Measurements from ENCODE around the gene TP53TG5.

The TP53TG5 gene

DNA sequence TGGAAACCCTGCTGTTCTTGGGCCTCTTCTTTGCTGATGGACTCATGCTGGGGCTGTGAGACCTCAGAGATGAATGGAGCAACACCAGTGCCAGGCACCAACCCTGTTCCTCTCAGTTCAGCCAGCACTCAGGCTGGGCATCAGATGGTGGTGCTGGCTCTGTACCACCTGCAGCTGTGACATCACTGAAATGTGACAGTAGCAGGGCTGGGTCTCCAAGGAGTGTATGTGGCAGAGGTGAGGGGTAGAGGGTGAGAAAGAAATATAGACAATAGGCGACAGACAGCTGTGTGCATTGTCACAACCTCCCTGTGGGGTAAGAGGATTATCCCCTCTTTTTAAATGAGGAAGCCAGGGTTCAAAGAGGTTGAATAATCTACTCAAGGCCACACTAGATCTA is at the start of gene TP53TG5:
TSS of gene TP53TG5 (minus strand) at position 135 of the 400 bp plus-strand sequence. CDS start at position 46, 89 bp downstream.
- no peak for DNase-seq

DNA sequence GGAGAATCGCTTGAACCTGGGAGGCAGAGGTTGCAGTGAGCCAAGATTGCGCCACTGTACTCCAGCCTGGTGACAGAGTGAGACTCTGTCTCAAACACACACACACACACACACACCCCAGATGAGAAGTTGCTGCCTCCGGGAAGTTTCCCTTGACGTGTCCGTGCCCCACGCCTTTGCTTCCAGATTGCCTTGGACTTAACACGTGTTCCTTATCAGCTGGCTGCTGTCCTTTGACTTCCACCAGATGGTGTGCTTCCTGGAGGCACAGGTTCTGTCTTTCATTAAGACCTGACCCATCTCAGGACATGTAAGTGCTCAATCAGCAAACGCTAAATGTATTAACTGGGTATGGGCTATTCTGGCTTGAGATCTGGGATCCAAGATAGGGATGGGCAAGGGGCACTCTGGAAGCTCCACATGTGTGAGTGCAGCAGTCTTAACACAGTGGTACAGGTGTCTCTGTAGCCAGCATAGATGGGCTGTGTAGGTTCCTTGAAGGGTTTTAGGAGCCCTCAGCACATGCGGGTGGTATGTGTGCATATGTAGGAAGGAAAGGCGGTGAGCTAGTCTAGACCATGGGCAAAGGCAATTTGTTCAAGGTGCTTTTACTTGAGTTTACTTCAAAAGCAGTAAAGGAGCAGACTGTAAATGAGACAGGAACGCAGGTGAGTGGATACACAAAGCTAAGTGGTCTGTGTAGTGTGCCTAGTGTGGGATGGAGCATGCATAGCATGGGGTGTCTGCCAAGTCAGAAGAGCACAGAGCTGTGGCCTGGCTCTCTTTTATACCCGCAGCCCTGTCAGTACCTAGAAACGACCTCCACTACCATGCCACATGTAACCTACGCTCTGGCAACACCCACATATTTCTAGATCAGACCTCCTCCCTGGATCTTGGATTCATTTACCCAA is 49.4 kb upstream of the TP53TG5 start:
- DNase-seq = no peak

DNA sequence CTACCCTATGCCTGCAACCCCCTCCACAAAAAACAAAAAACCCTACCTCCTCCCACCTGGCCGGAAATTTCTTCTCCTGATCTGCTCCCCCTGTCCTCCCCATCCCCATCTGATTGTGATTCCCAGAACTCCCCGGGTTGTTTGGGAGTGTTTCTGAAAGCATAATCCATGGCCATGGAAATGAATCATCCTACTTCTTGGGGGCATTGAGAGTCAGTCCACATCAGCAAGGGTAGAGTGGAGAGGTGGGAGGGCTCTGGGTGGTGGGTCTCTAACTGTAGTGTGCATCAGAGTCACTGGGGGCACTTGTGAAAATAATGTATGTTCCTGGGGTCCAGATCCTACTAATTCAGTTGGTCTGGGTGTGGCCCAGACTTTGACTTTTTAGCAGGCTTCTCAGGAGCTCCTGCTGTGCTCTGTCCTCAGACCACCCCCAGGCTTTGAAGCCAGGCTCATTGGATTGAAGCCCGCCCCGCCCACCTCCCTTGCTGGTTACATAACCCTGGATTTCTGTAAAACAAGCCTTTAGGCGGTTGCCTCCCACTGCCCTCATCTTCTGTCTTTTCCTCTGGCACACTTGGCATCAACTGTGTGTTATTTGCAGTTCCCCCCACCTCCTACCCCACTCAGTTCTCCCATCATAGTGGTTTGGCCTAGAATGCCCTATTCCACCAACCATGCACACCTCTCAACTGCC is 48.3 kb upstream of the TP53TG5 start:
- no peak for DNase-seq

DNA sequence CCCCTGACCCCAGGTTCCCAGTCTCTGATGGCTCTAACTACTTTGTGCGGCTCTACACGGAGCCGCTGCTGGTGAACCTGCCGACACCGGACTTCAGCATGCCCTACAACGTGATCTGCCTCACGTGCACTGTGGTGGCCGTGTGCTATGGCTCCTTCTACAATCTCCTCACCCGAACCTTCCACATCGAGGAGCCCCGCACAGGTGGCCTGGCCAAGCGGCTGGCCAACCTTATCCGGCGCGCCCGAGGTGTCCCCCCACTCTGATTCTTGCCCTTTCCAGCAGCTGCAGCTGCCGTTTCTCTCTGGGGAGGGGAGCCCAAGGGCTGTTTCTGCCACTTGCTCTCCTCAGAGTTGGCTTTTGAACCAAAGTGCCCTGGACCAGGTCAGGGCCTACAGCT is 47.4 kb upstream of the TP53TG5 start:
- DNase-seq = no peak

DNA sequence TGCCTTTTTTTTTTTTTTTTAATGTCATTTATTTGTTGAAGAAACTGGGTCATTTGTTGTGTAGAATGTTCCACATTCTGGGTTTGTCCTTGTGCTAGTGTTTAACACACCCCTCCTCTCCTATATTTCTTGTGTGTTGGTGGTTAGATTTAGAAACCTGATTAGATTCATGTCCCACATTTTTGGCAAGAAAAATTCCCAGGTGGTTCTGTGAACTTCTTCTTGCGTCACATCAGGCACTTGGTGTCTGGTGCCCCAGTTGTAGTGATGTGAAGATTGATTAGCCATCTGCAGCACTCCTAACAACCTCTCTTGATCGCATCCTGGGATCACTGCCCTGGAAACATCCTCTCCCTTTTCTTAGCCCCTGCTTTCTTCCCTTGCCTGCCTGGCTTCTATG is 45.6 kb upstream of the TP53TG5 start:
- no peak for DNase-seq

DNA sequence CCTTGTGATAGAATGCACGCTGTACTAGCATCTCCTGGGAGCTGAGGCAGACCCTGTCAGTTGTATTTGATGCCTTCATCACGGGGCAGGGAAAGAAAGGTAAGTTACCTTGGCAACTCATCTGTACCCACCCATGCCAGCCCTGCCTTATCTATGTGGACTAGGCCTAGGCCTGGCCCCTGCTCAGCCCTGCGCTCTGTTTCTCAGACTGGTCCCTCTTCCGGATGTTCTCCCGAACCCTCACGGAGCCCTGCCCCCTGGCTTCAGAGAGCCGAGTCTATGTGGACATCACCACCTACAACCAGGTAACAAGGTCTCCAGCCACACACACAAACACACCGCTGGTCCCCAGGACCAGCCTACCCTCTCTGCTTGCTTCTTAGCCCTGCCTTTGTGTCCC is 42.0 kb upstream of the TP53TG5 start:
- no peak for DNase-seq

DNA sequence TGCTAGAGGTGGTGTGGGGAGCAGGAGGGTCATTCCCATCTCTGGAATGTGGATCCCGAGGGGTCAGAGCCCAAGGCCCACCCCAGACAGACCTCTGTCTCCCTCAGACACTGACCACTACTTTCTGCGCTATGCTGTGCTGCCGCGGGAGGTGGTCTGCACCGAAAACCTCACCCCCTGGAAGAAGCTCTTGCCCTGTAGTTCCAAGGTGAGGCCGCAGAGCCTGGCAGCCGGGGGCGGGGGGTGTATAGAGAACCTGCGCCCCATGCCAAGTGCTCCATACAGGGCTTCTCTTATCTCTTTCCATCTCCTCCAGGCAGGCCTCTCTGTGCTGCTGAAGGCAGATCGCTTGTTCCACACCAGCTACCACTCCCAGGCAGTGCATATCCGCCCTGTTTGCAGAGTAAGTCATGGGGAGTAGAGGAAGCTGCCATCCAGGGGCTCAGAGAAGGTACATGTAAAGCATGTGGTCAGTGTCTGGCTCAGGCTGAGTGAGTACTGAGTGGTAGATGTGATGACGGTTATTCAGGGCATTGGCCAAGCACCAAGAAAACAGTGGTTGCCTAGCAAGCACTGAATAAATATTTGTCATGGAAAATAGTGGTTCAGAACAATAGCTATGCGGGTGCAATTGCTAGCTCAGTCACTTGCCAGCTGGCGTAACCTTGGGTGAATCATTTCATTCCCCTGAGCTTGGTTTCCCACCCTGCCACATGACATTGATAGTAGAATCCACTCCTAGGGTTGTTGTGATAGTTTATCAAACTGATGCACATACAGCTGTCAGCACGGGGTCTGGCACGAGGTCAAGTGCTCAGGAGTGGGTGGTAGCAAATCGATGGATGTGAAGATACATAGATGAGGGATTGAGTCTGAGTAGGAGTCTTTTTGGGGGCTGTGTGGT is 41.3 kb upstream of the TP53TG5 start:
- no peak for DNase-seq

DNA sequence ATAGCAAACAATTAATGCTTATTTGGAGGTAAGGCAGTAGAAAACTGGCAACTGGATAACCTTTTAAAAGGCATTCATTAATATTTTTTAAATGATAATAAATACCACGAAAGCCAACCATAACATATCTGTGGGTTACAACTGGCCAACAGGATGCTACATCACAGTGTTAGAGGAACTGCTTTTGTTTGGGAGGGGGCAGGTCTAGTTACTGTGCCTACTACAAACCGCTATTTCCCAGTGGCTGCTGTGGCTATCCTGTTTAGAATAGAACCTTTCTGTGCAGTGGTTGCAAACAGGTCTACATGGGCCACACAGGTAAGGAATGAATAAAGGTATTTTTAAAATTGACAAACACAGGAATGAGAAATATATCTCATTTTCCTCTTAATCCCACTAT is 38.8 kb upstream of the TP53TG5 start:
- DNase-seq = no peak

DNA sequence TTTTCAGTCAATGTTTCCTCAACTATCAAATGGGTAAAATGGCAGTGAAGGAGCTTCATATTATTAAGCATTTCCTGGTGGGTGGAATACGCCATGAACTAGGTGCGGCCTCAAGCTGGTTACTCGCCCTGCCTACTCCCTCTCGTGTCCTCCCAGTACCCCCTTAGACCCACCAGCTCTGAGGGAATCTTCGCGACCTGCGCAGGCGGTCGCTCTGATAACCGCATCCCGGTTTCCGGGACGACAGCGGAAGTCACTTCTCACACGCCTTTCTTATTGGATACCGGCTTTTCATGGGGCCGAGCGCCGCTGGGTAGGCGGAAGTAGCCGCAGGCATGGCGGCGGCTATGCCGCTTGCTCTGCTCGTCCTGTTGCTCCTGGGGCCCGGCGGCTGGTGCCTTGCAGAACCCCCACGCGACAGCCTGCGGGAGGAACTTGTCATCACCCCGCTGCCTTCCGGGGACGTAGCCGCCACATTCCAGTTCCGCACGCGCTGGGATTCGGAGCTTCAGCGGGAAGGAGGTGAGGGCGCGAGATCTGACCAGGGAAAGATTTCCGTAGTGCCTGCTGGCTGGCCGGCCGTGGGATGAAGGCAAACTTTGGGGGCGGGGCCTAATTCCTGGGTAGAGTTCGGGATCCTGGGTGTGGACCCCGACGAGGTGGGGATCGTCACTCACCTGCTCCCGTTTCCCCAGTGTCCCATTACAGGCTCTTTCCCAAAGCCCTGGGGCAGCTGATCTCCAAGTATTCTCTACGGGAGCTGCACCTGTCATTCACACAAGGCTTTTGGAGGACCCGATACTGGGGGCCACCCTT is 37.9 kb upstream of the TP53TG5 start, which contains the start of gene PIGT:
TSS of gene PIGT (plus strand) at position 320 of the 816 bp plus-strand sequence. CDS start at position 336, 16 bp downstream.
- peak; percentile 75 for DNase-seq

DNA sequence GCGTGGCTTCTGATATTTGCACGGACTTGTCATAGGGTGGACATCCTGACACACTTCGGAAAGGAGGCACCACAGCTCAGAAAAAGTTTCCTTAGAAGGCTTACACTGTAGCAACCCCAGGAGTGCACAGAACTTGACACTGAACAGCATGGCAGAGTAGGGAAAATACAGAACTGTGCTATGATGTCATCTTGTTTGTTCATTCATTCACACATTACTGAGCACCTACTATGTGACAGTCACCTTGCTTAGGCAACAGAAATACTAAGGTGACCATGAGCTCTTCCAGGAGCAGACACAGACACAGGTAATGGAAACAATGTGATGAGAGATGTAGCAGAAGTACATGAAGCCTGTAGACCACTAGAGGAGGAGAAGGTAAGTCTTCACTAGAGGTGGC is 35.4 kb upstream of the TP53TG5 start:
- DNase-seq = no peak

DNA sequence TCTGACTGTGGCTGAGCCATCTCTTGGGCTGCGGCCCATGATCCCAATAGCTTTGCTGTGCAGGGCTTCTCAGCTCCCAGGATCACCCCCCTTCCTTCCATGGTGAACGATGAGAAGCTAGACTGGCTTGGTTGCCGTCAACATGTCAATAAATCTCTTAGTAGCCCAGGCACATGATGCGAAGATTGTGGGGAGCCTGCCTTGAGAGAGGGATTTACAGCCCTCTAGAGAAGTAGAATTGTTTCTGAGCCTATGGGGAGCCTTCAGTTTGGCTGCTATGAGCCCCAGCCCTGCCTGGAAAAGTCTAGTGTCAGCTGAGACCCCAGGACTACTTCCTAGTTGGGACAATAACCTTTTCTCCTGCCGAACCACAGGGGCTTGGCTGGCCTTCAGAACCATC is 34.5 kb upstream of the TP53TG5 start:
- no peak for DNase-seq

DNA sequence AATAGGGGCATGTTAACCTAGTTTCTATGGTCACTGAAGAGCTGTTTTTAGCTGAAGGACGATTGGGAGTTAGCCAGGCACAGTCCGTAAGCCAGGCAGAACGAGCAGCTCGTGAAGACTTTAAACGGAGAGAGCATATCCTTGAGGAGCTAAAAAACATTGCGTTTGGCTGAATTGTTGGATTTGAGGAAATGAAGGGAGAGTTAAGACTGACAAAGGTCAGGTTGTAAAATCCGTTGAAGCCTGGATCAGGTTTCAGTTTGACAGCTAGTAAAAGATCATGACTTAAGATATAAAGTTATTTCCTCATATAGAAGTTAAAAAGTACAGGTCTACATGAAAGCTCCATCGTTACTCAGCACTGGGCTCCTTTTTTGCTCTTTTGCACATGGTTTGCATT is 32.8 kb upstream of the TP53TG5 start:
- DNase-seq = no peak

DNA sequence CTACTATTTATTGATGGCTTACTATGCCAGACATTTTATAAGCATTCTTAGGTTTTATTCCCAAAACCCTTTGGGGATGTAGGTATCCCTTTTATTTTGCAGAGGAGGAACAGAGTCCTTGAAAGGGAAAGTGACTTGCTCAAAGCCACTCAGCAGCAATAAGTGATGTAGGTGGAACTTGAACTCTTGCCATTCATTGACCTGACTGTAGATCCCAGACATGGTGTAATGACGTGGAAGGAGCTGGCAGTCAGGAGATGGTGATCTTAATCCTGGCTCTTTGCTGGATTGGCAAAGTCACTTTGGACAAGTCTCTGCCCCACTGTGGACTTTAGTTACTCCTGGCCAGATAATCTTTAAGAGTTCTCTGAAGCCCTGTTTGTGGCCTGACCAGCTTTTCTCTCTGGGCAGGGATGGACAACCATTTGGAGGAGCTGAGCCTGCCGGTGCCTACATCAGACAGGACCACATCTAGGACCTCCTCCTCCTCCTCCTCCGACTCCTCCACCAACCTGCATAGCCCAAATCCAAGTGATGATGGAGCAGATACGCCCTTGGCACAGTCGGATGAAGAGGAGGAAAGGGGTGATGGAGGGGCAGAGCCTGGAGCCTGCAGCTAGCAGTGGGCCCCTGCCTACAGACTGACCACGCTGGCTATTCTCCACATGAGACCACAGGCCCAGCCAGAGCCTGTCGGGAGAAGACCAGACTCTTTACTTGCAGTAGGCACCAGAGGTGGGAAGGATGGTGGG is 31.6 kb upstream of the TP53TG5 start:
- no peak for DNase-seq

DNA sequence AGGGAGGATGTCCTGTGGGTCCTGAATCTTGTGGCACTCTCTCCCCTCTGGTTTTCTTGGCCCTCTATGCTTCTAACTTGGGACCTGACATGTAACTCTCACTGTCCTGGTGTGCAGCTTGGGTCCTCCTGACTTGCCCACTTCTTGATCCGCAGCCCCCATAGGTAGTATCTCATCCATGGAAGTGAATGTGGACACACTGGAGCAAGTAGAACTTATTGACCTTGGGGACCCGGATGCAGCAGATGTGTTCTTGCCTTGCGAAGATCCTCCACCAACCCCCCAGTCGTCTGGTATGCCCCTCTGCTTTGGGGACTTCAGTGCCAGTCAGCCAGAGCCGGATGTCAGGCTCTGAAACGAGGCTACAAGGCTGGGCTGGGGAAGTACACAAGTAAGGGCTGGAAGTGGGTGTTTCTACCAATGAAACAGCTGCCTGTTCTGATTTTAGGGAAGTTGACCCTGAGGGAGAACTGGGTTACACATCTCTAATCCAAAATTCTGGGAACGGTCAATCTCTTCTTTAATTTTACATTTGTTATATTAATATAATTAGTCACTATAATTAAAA is 30.6 kb upstream of the TP53TG5 start:
- DNase-seq = no peak

DNA sequence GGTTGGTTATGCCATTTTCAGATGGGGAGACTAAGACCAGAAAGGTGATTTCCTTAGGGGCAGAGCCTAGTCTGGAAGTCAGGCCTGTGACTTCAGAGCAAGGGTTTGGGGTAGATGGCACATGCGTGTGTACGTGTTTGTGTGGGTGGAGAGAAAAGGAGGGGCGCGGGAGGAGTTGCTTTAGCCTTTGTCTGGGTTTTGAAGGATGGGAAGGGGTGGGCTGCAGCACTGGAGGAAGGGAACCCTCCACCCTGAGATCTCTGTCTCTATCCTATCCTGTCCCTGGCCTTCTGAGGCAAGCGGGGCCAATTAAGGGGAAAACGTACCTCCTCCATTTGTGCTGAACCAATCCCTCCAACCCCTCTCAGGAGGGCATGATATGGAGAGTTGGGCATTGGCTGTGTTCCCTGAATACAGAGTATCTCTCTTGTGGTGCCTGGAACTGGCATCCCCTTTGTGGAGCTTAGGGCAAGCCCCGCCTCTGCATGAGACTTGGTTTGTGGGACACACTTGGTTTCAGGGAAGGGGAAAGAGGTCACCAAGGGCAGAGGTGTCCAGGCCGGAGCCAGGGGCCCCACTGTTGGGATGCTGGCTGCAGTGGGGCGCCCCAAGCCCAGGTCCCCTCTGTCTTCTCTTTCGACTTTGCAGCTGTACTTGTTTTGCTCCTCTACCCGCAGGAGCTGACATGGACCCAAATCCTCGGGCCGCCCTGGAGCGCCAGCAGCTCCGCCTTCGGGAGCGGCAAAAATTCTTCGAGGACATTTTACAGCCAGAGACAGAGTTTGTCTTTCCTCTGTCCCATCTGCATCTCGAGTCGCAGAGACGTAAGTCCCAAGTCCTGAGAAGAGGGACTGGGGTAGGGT is 29.9 kb upstream of the TP53TG5 start, which contains the start of gene DBNDD2:
TSS of gene DBNDD2 (plus strand) at position 507 of the 863 bp plus-strand sequence. CDS start at position 686, 179 bp downstream.
- no peak for DNase-seq

DNA sequence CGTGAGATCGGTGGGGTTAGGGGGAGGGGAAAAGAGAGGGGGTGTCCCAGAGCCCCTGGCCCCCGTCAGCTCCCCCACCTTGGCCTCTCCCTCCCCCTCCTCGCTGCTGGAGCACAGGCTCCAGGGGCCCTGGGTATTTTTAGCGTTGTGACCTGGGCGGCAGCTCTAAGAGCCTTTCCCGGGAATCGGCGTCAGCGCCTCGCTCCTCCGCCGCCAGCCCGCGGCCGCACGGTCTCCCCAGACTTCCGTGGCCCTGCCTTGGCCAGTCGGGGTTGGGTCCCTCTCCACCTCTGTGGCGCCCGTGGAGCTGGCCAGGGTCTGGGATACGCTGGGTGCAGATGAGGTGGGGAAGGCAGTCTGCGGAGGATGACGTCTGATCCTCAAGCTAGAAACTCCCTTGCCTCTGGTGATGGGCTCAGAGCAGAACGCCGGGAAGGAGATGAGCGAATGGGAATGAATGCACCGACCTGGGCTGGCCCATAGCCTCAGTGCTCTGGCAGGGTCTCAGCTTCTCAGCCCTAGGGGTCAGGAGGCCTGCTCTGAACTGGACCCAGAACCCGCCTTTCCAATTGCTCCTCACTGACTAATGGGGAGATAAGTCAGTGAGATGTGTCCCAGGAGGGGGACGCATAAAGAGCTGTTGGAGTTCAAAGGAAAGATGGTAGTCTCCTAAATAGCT is 29.1 kb upstream of the TP53TG5 start:
- no peak for DNase-seq

DNA sequence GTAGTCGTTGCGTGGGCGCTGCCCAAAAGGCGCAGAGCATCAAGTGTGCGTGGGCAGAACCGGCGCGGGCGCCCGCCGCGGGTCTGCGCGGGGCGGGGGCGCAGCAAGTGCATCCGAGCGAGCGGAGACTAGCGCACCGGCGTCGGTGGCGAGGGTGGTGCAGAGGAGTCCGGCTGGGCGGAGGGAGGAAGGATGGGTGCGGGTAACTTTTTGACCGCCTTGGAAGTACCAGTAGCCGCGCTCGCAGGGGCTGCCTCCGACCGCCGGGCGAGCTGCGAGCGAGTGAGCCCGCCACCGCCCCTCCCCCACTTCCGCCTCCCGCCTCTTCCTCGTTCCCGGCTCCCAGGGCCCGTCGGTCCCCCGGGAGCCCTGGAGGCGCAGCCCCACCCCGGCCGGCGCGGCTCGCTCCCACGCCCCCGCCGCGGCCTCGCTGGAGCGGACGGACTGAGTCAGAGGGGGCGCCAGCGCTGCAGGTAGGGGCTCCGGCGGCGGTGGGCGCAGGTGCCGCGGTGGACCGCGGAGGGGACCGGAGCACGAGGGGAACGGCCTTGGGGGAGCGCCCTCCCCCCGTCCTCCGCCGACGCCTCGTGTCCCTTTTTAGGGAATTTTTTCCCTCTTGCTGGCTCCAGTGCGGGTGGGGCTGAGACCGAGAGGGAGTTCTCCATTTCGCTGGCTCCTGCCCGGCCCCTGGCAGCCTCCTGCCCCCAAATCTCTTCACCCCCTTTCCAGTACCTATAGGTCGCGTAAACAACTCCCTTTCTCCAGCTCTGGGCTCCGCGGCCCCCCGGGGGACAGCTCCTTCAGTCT is 28.3 kb upstream of the TP53TG5 start:
- no peak for DNase-seq

DNA sequence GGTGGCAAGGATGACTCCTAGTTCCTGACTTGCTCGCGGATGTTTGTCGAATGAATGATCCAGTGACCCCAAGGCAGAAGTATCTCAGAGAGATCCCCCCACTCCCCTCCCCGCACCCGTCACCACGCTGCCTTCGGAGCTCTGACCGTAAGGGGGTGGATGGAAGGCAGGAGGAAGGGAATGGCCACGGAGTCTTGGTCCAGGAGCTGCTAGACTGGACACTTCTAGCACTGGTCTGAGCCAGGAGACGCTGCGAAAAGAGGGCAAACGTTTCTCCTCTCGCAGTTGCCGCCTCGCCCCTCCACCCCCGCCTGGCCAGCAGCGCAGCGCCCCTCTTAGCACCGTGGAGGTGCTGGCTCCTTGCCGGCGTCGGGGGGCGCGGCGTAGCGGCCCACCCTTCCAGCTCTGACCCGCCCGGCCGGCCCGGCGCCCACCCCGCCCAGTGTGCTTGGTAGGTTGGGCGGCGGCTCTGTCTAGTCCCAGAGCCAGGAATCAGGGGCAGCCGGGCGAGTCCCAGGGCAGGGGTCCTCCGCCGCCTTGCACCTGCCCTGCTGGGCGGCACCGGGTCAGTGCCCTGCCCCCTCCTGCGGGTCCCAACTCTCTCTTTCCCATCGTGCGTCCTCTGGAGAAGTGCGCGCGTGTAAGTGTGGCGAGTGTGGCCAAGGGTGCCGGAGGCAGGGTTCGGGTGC is 27.6 kb upstream of the TP53TG5 start:
- DNase-seq = no peak
